CMK (cell line): ENCODE results near the gene CYP1B1.
A peak's percentile ranks its signal among the peaks of the same experiment; 100 is the strongest.
"Not testable (repeated sequence)": the region's sequence is repeated elsewhere in the genome, so short reads cannot be mapped to it uniquely, and the experiment has no call there.

Experiments
- DNase-seq: peaks from one replicate; pipeline ENCODE4 v3.0.0-alpha.2; 2010; ENCODE audit warnings: low read depth

Gene CYP1B1

DNA sequence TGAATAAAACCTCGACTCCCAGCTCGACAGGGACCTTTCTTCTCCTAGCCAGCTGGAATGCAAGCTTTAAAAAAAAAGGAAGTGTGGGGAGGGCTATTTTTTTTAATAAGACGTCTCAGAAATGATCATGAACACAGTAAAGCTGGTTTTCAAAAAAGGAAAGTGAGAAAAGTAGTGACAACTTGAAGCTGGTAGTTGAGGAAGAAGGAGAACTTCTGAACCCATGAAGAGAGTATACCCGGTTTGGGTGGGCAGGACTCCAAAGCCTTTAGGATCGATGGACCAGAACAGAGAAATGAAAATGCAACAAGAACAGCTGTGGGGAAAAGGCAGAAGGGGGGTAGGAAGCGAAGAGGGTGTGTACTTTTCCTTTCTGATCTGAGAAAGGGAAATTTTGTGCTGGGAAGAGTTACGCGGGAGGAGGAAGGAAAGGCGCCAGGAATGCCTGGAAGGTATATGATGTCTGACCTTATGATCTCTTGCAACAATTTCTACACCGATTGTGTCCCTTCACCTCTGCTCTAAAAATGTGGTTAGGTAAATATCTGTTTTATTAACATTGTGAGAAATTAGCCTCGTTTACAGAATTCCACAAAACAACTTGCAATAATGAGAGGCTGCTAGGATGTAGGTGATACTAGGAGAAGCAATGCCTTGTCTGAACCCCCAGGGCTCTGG is 22.6 kb upstream of the CYP1B1 start:
- no peak for DNase-seq

DNA sequence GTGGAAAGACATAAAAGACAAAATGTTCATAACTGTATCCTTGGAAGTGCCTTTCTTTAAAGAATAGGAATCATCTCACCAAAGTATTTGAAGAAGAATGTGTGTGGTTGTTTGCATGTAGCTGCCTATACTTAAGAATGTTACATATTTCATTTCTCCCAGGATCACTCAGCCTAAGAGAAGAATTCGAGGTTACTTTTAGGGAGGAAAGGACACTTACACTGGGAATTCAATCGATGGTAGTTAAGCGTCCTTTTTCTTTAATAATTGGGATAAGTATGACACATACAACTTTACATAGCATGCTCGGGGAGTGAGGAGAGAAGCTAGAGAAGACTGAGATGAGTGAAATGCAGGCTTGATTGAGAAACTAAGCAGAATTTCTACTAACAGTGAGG is 22.0 kb upstream of the CYP1B1 start:
- DNase-seq = no peak

DNA sequence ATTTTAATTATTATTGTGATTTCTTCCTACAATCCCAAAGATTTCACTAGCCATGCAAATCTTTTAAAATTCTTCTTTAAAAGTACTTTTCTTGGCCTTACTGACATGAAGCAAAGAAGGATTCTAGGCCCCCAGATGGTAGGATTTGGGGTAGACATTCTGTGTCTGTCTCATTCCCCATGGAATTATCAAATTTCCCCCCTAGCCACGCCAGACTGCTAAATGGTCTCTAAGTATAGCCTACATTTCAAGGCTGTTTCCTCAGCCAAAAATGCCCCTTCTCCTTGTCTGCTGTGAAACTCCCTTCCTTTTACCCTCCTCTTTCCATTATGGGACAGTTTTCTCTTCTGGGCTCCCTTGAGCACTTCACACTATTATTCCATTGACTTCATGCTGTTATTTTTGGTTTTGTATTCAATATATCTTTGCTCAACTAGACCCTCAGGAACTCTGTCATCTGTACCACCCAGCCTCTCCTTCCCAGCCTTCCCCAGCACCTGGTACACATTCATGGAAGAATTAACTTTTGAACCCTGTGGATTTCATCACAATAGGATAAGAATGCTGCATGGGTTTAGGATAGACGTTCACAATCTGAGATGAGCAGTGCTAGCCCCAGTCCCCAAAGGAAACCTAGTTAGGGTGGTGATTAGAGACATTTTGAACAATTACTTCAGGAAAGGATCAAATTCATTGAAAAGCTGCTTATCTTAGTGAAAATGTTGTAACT is 21.5 kb upstream of the CYP1B1 start:
- no peak for DNase-seq

DNA sequence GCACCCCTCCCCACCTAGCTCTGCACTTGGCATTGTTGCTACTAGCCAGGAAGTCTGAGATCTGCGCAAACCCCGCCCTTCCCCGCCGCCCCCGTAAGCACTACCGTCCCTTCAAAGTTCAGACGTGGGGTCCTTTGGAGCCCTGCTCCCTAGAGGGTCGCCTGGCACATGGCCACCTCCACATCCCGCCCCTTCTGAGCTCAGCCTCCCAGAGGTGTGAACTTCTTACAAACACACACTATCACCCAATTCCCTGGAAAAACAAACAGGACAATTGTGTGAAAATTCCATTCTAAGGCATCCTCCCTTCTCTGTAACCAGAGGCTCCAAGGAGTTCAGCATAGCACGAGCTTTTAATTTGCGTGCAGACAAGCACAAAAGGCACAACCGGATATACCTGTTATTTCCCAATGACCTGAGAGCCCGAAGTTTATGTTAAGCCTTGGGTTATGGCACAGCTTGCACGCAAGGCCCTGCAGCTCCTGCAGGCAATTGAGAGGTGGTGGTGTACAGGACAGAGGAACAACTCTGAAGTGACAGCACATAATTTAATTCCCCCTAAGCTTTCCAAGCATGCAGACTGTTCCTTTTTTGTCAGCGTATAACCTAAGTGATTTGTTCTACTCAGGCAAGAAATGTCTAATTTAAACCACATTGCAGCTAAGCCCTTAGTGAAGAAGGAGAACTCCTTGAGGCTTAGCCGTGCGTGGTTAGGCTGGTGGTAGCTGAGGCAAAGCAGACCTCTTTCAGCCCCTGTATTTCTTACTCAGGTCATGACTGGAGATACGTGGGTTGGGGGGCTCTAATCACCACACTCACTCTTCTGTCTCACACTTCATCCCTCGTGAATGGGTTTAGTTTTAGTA is 20.3 kb upstream of the CYP1B1 start:
- DNase-seq = no peak

DNA sequence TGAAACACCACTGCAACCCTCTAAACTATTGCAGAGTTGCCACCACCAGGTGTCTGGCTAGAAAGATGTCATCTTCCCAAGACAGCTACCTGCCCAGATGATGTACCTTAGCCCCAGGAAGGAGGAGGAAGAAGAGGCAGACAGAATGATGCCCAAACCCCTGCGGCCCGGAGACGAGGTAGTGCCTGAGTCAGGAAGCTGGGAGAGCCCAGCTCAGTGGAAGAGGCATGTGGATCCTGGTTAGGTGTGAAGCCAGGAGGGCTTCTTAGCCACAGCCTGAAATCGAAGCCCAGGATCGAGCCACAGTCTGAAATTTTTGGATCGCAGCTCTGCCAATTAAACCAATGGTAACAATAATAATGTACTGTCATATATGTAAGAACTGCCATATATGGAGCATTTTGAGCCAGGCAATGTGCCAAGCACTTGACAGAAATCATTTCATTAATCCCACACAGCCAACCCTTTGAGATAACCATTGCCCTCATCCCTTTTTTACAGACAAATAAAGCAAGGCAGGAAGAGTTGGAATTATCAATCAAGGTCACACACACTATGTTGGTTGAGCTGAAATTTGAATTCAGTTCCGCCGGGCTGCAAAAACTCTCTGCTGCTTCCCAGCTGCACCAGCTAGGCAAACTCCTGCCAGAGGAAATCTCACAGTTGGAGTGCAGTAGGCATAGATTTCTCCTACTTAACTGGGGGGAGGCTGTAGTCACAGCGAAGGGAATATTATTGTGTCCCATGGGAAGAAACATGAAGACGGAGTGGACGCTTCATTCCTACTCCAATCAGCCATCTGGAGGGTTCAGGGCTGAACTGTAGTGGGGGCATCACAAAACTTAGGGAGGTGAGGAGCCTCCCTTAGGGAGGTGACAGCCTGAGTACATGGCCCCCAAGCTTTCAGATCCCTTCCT is 19.4 kb upstream of the CYP1B1 start:
- DNase-seq = no peak

DNA sequence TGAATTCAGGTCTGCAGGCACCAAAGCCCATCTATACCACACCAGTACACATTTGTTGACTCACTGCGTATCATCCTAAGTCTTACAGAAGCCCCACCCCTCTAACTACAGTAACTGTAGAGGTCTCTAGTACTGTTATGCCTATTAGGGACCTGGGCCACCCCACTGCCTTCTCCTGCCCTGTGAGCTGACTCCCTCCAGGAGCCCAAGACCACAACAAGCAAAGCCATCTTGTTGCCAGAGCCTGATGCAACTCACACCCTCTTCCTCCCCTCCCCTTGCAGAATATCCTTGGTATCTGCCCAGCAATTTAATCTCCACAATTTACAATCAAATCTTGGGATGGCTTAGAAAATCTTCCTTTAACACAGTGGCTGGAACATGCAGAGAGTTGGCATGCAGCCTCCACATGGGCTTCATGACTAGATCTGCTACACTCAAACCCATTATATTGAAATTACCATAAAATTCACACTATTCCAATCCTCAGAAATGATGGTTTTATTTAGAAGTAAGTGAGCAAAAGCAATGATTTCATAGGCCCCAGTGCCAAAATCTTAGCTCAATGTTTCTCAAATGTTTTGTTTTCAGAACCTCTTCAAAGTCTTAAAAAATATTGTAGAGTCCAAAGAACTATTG is 17.7 kb upstream of the CYP1B1 start:
- no peak for DNase-seq

DNA sequence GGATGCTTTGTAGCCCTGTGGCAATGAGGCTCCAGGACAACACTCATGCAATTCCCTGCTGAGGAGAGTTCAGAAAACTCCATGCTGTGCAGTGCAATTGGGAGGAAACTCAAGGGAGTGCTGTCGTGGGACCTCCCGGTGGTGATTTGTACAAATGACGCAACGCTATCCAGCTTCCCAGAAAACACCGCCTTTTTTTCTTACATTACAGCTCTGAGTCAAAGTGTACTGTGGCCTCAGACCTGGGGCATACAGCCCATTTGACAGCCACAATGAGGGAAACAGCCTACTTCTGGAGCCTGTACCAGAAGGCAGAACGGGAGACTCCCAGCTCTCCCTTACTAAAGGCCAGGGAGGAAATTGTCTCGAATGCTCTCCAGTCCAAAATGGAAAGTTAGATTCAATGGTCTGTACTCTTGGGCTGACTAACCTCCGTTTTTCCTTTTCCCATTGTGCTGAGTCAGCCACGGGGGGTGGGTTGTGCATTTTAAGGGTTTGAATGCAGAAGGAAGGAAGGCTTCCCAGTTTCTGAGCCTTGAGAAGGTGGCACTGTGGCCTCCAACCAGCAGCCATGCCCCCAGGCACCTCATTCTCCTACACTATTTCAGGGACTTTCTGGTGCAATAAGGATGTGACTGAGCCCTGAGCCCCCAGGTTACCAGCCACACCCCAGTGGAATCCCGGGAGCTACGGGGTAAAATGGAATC is 16.4 kb upstream of the CYP1B1 start:
- no peak for DNase-seq

DNA sequence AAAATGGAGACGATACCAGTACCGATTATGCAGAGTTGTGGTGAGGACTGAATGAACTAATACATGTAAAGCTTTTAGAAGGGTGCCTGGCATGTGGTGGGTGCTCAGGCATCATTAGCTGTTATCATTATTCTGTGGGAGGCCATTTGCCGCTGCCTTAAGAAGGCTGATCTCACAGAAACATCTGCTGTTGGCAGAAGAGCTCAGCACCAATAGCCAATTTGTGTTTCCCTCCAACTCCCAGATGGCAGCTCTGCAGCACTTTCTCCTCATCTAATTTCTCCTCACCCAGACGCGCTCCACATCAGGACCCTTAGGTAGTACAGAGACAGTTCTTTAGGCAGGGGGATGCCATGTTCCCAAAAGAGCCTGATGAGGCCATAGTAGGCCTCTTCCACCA is 15.8 kb upstream of the CYP1B1 start:
- DNase-seq = no peak

DNA sequence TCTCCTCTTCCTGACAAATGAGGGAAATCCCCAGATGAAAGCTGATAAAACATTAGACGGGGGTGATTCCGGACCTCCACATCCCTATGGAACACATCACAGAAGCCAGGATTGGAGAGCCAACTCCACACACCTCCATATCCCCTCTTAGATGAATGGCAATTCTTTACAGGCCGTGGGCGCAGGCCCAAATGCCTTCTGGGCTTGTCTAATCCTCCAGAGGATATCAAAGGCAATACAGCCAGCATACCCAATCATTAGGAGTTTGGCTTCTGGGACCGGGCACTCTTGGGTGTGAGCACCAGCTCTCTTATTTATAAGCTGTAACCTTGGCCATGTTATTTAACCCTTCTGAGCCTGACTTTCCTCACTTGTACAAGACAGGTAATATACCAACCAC is 15.0 kb upstream of the CYP1B1 start:
- no peak for DNase-seq

DNA sequence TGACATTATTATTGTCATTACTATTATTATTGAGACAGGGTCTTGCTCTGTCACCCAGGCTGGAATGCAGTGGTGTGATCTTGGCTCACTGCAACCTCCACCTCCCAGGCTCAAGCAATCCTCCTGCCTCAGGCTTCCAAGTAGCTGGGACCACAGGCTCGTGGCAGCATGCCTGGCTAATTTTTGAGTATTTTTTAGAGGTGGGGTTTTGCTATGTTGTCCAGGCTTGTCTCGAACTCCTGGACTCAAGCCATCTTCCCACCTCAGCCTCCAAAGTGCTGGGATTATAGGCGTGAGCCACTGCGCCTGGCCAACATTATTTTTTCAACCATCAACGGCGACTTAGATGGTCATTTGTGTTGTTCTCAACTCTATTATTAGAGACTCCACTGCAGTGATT is 14.3 kb upstream of the CYP1B1 start:
- DNase-seq = not testable (repeated sequence)

DNA sequence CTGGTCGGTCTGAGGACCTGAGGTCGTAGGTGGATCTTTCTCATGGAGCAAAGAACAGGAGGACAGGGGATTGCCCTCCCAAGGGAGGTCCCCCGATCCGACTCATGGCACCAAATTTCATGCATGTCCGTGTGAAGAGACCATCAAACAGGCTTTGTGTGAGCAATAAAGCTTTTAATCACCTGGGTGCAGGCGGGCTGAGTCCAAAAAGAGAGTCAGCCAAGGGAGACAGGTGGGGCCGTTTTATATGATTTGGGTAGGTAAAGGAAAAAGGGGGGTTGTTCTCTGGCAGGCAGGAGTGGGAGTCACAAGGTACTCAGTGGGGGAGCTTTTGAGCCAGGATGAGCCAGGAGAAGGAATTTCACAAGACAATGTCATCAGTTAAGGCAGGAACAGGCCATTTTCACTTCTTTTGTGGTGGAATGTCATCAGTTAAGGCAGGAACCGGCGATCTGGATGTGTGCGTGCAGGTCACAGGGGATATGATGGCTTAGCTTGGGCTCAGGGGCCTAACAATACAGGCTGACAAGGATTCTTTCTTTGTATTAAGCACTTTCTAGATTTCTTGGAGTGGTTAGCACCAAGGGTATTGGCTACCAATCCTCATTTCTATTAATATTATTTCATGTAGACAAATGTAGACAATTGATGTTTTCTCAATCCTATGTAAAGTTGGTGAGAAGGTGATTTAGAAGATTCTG is 10.2 kb upstream of the CYP1B1 start:
- DNase-seq = not testable (repeated sequence)

DNA sequence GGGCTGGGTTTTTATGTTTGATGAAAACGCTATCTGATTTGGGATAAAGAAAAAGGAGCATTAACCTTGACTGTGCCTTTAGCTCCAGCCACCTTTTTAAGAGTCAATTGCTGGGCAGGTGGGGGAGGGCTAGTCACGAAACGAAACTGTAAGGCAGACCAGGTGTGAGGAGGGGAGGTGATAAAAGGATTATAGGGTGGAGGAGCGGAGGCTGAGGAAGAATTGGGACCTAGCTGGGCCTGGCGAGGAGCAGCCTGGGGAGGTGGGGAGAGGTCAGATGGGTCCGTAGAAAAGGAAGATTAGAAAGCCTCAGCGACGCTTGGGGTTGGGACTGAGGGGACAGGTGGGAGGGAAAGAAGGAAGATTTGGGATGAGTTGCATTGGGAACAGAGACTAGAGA is 8.6 kb upstream of the CYP1B1 start:
- DNase-seq = not testable (repeated sequence)

DNA sequence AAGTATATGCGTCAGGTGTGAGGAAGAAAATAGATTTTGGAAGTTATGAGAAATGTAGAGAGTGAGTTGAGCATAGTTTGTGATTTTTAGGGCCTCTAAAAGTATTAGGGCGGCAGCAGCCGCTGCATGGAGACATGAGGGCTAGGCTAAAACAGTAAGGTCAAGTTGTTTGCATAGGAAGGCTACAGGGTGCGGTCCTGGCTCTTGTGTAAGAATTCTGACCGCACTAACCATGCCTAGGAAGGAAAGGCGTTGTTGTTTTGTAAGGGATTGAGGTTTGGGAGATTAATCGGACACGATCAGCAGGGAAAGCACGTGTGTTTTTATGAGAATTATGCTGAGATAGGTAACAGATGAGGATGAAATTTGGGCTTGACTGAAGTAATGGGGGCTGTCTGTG is 6.8 kb upstream of the CYP1B1 start:
- DNase-seq = not testable (repeated sequence)

DNA sequence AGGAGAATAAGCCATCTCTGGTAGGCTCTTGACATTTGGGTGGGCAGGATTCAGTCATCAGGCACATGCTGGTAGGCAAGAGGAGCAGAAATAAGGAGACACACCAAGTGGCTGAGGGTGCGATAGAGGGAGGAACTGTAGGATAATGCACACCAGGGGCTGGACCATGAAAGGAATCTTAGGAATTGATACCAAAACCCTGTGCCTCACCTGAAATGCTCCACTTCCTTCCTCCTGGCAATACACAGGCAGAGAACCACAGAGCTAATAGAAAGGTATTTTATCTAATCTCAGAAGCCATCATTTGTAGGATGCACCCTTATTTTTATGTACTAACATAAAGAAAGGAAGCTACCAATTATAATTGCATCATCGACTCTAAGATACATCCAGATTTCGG is 4.4 kb upstream of the CYP1B1 start:
- no peak for DNase-seq

DNA sequence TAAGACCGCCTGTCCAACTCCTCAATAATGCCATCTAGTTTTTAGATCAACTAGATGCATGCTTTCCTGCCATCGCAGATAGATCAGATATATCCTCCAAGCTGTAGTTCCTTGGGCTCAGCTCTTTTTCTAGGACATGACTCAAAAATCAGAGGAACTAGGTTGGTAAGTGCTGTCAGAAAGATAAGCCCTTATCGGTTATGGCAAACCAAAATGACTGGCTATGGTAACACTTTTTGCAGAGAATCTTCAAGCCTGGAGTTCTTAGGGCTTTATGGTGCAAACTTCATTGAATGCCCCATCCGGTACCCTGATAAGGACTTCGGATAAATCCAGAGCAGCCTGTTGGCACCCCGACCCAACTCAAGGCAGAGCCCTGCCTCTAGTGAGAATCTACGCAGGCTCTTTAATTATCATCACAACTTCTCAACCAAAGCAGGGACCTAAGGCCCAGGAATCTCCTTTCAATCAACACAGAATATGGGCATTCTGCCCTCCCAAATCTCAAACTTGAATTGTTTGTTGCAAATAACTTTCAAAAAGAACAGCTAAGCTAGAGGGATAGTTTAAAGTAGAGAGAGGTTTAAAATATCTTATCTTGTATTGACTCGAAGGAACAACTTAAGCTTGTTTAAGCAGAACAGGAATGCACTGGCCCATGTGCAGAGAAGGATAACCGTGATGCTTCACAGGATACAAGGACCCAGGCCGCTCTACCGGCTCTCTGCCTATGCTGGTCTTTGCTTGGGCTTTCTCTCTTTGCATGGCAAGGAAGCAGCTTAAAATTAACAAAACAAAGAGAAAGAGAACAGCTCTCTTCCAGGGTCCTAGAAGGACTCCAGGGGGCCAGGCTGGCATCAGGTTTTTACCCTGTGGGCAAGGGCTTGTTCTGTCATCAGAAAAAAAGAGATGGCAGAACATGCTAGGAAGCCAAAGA is 3.4 kb upstream of the CYP1B1 start:
- peak; percentile 47 for DNase-seq

DNA sequence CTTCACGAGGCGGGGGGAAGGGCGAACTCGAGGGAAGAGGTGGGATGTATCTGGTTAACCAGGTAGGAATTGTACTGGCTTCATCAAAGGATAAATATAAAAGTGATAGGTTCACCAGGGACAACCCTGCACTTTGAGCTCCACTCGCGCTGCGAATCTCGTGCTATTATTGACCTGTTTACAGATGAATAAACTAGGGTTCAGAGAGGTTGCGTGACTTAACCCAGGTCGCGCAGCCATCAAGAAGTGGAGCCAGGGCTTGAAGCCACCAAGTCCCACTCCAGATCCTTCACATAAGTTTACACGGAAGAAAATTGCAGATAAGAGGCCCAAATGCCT is 1.4 kb upstream of the CYP1B1 start:
- DNase-seq = no peak

DNA sequence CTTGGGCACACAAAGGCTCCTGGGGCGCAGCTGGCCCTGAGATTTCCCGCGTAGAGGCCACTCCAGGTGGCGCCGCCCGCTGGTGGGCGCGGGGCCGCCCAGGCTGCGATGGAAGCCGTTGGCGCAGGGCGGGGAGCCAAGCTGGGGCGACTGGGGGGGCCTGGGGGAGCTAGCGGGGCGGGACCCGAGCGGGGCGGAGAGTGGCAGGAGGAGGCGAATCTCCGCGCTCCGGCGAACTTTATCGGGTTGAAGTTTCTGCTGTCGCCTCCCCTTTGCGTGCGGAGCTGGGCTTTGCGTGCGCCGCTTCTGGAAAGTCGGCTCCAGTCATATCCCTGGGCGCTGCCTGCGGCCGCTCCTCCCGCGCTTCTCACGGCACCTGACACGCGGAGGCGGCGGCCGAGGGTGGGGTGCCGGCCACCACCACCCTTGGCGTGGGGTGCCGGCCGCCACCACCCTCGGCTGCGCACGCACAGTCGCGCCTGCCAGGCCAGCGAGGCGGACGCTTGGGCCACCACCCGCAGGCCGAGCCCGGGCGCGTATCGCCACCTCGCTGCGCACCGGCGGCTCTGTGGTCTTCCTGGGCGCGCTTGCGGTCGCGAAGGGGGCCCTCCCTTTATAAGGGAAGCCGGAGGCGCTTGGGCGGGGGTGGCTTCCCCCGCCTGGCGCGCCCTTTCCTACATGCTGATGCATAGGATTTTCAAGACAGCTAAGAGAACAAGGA is 919 bp upstream of the CYP1B1 start:
- peak; percentile 26 for DNase-seq

DNA sequence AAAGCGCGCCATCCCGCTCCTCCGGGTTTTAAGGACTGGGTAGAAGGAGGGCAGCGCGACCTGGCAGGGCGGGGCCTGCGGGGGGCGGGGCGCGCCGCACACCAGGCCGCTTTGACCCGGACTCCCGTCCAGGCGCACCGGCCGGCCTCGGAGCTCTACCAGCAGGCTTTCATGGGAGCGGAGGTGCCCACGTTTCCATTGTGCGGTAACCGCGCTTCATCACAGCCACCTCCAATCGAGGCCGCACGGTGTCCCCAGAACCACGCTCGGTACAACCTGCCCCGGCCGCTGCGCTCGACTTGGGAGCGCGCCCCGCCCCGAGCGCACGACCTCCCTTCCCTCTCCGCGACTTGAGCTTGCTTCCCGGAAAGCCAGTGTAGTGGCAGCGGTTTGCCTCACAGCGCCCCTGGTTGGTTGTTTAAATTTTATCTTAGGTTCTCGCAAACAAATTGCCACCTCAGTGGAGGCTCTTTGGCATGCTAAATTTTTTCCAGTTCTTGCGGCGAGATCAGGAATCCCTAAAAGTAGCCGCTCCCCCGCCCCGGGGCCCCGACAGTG is 280 bp upstream of the CYP1B1 start:
- DNase-seq = no peak
